Measurements from ENCODE around the gene EBF3.

EBF3 gene

DNA sequence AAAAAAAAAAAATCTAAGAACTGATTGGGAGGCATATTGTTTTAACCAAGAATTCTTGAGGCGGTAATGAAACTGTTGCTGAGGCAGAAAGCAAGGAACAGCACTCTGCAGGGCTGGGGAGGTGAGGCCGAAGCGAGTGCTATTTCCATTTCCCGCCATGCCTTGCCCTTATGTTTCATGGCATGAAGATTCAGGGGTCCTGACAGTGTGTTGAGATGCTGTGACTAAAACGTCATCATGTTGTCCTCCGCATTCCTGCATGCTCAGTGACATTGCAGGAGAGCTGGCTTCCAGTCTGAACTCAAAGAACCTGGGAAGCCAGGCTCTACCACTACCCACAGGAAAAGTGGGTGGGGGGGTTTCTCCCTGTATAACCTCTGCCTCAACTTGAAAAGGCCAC lies 85.2 kb downstream of the EBF3 start:
- Mint-ChIP-seq H3K36me3 (ENCODE audit: low read depth) (no peaks in the 10 kb centered on the region), H3K4me3 (no peak overlapping the region), H3K9me3 (no peaks in the 10 kb centered on the region), H3K27ac (no peak overlapping the region), H3K4me1 (ENCODE audit: low read depth) (no peaks in the 10 kb centered on the region), H3K27me3 (ENCODE audit: low read depth) (no peaks in the 10 kb centered on the region)
- DNase-seq (ENCODE audit: low spot score): no peak

DNA sequence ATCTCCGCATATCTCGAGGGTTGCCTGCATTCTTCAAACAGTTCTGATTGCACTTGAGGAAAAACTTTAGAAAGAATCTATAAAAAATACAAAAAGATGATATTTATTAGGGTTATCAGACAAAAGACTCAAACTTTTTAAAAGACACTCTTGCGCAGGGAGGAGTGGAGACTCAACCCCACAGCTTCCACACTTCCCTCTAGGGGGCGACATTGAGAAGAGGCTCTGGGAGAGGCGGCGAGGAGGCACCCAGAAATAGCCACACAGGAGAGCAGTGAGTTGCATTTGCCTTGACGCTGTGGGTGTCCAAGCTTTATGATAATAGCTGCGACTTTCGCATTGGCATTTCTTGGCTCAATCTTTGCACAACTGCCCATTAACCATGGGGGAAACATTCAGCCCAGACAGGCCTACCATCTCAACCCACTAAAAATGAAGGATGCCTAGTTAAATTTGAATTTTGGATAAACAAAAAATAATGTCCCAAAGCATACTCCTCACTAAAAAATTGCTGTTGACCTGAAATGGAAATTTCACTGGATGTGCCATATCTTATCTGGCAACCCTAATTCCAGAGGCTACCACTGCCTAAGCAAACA lies 86.2 kb downstream of the EBF3 start:
- no peaks in the 10 kb centered on the region for H3K27me3 Mint-ChIP-seq (ENCODE audit: low read depth)
- H3K4me3 Mint-ChIP-seq: no peak overlapping the region
- peak; percentile 13 for DNase-seq (ENCODE audit: low spot score)
- no peaks in the 10 kb centered on the region for H3K9me3 Mint-ChIP-seq
- no peaks in the 10 kb centered on the region for H3K36me3 Mint-ChIP-seq (ENCODE audit: low read depth)
- H3K27ac Mint-ChIP-seq: no peak overlapping the region
- H3K4me1 Mint-ChIP-seq (ENCODE audit: low read depth): no peaks in the 10 kb centered on the region

DNA sequence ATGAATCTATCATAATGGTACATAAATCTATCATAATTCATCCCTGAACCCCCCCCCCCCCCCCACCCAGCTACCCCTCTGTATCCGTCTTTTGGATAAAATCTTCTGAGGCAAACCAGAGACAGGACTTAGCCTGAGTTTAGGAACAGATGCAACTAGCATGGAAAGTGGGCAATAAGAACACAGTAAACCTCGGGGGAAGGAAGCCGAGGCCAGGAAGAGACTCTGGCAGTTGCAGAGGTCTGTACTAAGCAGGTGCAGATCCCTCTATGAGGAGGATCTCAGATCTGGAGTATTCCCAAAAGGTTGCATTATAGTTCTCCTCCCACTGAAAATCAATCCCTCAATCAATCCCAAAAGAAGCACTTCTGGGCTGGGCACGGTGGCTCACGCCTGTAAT lies 87.2 kb downstream of the EBF3 start:
- Mint-ChIP-seq H3K27me3 (ENCODE audit: low read depth) (no peaks in the 10 kb centered on the region), H3K36me3 (ENCODE audit: low read depth) (no peaks in the 10 kb centered on the region), H3K9me3 (no peaks in the 10 kb centered on the region), H3K27ac (no peak overlapping the region), H3K4me1 (ENCODE audit: low read depth) (no peaks in the 10 kb centered on the region), H3K4me3 (no peak overlapping the region)
- DNase-seq (ENCODE audit: low spot score): no peak

DNA sequence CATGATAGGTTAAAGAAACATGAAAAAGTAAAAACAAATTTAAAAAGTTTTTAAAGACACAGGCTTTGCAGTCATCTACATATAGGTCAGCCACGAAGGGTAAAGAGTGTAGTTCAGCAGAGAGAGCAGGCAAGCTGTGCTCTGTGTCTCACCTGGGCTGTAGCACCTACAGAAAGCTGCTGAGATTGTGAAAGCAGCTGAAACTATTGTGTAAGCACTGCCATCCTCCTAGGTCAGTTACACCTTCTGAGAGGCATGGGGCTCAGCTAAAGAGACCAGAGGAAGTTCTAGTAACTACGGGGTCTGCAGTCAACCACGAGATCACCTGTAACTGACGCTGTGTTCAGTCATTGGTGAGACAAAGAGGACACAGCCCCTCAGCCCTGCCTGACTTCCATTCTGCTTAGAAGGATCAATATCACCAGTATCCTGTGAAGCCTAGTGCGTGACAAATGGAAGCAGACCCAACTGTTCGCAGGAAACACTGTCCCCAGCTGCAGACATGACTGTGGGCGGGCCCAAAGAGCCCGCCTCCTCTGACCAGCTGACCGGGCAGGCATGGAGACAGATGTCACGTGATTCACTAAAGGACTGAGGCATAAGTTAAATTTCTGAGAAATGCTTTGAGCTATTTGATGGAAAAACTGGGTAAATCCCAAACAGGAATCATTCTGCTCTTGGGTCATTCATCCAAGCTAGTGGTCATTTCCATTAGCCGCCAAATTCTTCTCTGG lies 87.9 kb downstream of the EBF3 start:
- Mint-ChIP-seq H3K4me1 (ENCODE audit: low read depth) (peaks cover 3% of the 10 kb centered on the region), H3K4me3 (no peak overlapping the region), H3K27me3 (ENCODE audit: low read depth) (no peaks in the 10 kb centered on the region), H3K9me3 (no peaks in the 10 kb centered on the region), H3K27ac (no peak overlapping the region), H3K36me3 (ENCODE audit: low read depth) (no peaks in the 10 kb centered on the region)
- DNase-seq (ENCODE audit: low spot score): no peak

DNA sequence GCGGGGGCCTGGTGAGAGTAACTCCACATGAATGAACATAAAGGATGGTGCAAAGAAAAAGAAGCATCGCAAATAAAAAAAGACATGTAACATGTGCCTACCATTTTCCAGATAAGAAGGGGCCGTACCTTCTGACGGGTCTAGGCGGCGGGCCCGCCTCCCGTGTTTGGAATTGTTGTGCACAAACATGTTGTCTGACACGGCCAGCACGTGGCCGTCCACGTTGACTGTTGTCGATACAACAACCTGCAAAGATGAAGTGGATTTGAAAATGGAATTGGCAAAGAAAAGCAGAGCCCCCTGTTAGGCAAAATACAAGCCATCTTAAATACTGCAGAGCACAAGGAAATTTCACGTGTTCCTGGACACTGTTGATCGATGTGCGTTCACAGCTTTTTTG lies 90.7 kb downstream of the EBF3 start:
- Mint-ChIP-seq H3K4me3 (no peak overlapping the region), H3K9me3 (no peaks in the 10 kb centered on the region), H3K36me3 (ENCODE audit: low read depth) (no peaks in the 10 kb centered on the region), H3K4me1 (ENCODE audit: low read depth) (peaks cover 3% of the 10 kb centered on the region), H3K27me3 (ENCODE audit: low read depth) (no peaks in the 10 kb centered on the region), H3K27ac (no peak overlapping the region)
- no peak for DNase-seq (ENCODE audit: low spot score)

DNA sequence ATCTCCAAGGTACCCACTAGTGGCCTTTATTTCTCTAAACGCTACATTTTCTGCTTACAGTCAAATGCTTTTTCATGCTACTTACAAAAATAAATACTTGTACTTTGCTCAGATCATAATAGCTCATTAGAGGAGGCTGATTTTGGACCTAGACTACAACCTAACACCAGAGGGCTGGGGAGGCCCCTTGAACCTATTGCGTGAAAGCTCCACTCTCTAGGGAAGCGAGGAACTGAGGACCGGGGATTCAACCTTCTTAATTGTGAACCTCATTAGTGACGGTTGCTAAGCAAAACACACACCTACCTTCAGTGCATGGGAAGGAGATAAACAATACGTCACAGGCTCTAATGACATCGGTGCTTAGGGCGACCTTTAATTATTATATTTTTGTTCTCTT lies 92.1 kb downstream of the EBF3 start:
- peaks cover 3% of the 10 kb centered on the region for H3K4me1 Mint-ChIP-seq (ENCODE audit: low read depth)
- no peak overlapping the region for H3K27ac Mint-ChIP-seq
- H3K36me3 Mint-ChIP-seq (ENCODE audit: low read depth): no peaks in the 10 kb centered on the region
- no peak overlapping the region for H3K4me3 Mint-ChIP-seq
- no peaks in the 10 kb centered on the region for H3K9me3 Mint-ChIP-seq
- no peak for DNase-seq (ENCODE audit: low spot score)
- H3K27me3 Mint-ChIP-seq (ENCODE audit: low read depth): no peaks in the 10 kb centered on the region

DNA sequence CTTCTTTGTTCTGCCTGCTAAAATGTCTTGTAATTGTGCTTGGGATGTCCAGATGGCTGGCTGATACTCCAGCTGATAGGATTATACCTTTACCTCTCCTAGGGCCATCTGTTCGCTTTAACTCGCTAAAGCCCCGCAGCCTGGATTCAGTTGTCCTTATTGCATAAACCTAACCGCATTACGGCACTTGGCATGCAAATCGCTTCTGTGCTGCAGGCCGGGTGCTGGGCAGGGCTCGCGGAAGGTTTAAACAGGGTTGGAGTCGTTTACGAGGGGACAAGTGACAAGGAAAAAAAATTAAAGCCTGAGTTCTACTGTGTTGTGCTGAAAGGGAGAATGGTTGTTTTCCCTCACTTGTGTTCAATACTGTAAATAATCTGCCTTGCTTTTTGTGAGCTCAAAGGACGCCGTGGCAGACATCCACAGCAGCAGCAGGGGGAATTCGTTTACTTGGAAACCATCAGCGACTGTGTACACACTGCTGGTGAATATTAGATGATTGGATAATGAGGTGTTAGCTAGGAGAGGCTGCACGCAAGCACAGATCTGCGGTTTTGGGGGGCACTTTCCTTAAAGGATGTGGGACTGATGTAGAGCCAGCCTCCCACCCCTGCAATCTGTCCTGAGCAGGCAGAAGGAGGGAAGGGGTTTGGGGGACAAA lies 93.0 kb downstream of the EBF3 start:
- Mint-ChIP-seq H3K4me1 (ENCODE audit: low read depth) (peaks cover 3% of the 10 kb centered on the region), H3K27me3 (ENCODE audit: low read depth) (no peaks in the 10 kb centered on the region), H3K9me3 (no peaks in the 10 kb centered on the region), H3K27ac (no peak overlapping the region), H3K36me3 (ENCODE audit: low read depth) (no peaks in the 10 kb centered on the region), H3K4me3 (no peak overlapping the region)
- DNase-seq (ENCODE audit: low spot score): no peak

DNA sequence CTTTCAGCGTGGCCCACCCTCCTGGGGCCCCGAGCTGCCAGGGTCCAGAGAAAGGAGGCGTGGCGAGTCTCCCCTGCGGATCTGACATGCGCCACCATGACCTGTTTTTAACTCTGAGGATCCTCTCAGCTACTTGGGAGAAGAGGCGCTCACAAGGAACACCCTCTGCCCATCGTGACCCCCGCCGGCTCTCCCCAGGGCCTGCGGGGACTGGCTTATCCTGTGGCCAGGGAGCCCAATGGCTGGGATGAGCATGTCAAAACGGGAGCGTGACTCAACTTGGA lies 93.7 kb downstream of the EBF3 start:
- Mint-ChIP-seq H3K4me1 (ENCODE audit: low read depth) (peaks cover 3% of the 10 kb centered on the region), H3K9me3 (no peaks in the 10 kb centered on the region), H3K4me3 (no peak overlapping the region), H3K36me3 (ENCODE audit: low read depth) (no peaks in the 10 kb centered on the region), H3K27ac (no peak overlapping the region), H3K27me3 (ENCODE audit: low read depth) (no peaks in the 10 kb centered on the region)
- no peak for DNase-seq (ENCODE audit: low spot score)

DNA sequence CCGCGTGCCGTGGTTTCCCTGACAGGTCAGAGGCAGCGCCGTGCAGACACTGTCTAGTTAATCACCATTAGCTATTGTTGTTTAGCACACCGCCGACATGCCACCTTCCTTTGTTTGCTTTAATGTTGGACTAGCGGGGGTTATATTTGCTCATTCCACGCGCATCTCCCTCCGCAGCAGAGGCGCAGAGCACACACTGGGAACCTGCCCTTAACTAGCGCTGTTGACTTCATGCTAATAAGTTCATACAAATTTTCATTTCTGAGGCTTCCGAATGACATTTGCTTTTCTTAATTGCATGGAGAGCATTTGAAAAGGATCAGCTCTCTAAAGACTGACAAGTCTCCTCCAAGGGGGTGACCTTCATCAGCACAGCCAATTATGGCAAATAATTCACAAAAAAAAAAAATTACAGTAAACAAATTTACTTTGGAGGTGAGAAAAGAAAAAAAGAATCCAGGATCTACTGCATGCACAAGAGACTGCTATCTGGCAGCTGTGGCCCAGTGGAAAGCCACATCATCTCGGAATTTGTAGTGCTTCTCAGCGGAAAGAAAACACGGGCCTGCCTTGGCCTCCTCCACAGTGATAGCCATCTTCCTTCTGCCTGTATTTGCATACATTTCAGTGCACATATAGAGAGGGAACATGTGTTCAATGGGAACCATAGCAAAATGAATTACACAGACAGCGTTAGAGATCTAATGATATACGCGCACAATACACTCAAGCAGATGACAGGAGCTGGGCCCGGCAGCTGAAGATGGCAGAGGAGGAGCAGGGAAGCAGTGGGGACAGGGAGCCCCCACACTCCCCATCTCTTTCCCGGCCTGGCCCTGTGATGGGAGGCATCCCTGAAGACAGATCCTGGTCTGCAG lies 94.2 kb downstream of the EBF3 start:
- peaks cover 3% of the 10 kb centered on the region for H3K4me1 Mint-ChIP-seq (ENCODE audit: low read depth)
- H3K4me3 Mint-ChIP-seq: no peak overlapping the region
- H3K27ac Mint-ChIP-seq: no peak overlapping the region
- no peak for DNase-seq (ENCODE audit: low spot score)
- no peaks in the 10 kb centered on the region for H3K9me3 Mint-ChIP-seq
- no peaks in the 10 kb centered on the region for H3K36me3 Mint-ChIP-seq (ENCODE audit: low read depth)
- H3K27me3 Mint-ChIP-seq (ENCODE audit: low read depth): no peaks in the 10 kb centered on the region

DNA sequence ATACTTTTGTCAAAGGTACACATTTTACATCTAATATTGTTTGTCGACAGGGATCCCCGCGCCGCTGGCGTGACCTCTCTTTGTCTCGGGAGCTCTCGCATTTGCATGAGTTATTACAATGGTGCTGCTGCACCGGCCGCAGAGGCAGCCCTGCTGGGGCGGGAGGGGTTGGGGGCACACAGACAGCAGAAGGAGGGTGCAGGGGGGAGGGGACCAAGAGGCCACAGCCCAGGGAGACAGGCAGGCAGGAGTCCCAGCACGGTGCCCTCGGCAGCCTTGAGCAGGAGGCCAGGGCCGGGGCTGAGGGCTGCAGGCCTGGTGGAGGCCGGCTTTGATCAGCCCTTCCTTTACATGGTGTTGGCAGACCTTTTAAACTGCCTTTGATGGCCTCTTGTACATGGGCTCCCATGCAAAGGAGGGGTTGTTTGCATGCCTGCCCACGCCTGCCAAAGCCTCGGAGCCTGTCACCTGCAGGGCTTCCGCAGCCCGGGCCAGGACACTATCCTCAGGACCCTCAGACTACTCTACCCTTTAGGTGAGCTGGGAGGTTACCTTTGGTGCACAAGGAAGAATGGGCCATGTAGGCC lies 95.5 kb downstream of the EBF3 start:
- H3K4me1 Mint-ChIP-seq (ENCODE audit: low read depth): peaks cover 3% of the 10 kb centered on the region
- DNase-seq (ENCODE audit: low spot score): no peak
- H3K4me3 Mint-ChIP-seq: no peak overlapping the region
- H3K36me3 Mint-ChIP-seq (ENCODE audit: low read depth): no peaks in the 10 kb centered on the region
- H3K9me3 Mint-ChIP-seq: no peaks in the 10 kb centered on the region
- no peaks in the 10 kb centered on the region for H3K27me3 Mint-ChIP-seq (ENCODE audit: low read depth)
- no peak overlapping the region for H3K27ac Mint-ChIP-seq

DNA sequence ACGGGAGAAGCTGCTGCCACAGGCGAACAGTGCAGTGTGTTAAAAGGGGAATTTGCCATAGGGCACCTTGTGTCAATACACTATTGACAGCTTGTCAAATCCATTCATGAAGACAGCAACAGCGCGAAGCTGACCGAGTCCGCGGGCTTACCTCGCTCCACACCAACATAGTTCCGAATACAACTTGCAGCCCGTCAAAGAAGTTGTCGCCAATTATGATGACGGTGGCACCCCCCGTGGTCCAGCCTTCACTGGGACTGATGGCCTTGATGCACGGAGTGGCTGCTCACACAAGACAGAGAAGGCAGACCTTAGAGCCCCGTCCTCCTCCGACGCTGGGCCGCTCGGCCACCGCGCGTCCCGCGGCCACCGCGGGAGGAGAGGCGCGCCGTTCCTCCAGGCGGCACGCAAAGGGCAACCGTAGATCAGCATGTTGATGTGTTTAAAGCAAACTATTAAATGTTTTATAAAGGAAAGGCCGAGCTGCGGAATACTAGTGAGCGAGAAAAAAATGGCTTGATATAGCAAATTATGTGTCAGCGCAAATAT lies 96.4 kb downstream of the EBF3 start:
- Mint-ChIP-seq H3K36me3 (ENCODE audit: low read depth) (no peaks in the 10 kb centered on the region), H3K4me1 (ENCODE audit: low read depth) (peaks cover 3% of the 10 kb centered on the region), H3K27ac (no peak overlapping the region), H3K27me3 (ENCODE audit: low read depth) (no peaks in the 10 kb centered on the region), H3K9me3 (no peaks in the 10 kb centered on the region), H3K4me3 (no peak overlapping the region)
- DNase-seq (ENCODE audit: low spot score): no peak

DNA sequence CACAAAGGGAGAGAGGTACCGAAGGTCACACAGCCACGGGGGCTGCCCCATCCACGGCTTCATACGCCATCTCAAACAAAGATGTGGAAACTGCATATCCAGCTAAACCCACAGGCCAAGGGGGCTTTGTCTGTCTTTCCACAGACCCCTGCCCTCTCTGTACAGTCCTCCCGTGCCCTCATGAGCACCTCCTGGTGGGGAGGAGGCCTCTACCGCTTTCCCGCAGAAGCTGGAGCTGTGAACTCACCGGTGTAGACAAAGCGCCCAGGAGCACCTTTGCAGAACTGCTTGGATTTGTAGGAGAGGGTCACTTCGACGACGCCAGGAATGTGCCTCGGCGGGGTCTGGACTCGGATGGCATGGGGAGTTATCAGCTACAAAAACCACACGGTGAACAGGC lies 97.2 kb downstream of the EBF3 start:
- H3K36me3 Mint-ChIP-seq (ENCODE audit: low read depth): no peaks in the 10 kb centered on the region
- H3K9me3 Mint-ChIP-seq: no peaks in the 10 kb centered on the region
- DNase-seq (ENCODE audit: low spot score): no peak
- no peaks in the 10 kb centered on the region for H3K27me3 Mint-ChIP-seq (ENCODE audit: low read depth)
- H3K4me1 Mint-ChIP-seq (ENCODE audit: low read depth): peaks cover 3% of the 10 kb centered on the region
- no peak overlapping the region for H3K27ac Mint-ChIP-seq
- H3K4me3 Mint-ChIP-seq: no peak overlapping the region

DNA sequence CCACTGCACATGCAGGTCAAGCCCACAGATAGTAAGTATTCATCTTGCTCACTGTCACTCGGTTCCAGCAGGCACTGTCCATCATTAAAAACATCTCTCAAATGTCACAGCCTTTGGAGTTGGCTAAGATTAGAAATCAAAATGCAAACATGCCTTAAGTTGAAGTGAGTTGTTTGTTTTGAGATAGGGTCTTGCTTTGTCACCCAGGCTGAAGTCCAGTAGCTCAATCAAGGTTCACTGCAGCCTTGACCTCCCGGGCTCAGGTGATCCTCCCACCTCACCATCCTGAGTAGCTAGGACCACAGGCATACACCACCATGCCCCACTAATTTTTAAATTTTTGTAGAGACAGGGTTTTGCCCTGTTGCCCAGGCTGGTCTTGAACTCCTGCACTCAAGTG lies 98.1 kb downstream of the EBF3 start:
- Mint-ChIP-seq H3K27ac (no peak overlapping the region), H3K36me3 (ENCODE audit: low read depth) (no peaks in the 10 kb centered on the region)

More for the DNA sequence above, 98.1 kb downstream of the EBF3 start:
- Mint-ChIP-seq H3K9me3 (no peaks in the 10 kb centered on the region), H3K27me3 (ENCODE audit: low read depth) (no peaks in the 10 kb centered on the region), H3K4me1 (ENCODE audit: low read depth) (no peaks in the 10 kb centered on the region), H3K4me3 (no peak overlapping the region)
- no peak for DNase-seq (ENCODE audit: low spot score)

All from T-helper 2 cell treated with Interferon-gamma antibody and Interleukin-4, amounts not matched to agents 5 μg/mL and 100 μg/mL, for 36 hours (primary cell).